A673 (cell line): Measurements from ENCODE around the gene CCDC186. TPM values are rescaled to one million over a fixed set of nuclear protein-coding genes. Genes with fewer than 3 reads are reported as not detected.

Experiments
- BruUV-seq: library from RNA; stranded (reverse); fragments of 400-500 nt; replicated peaks from 2 replicates; lab custom pipeline; 2021; lab: Mats Ljungman, UMichigan
- CTCF ChIA-PET: fragments of 300-600 bp; sonication (Branson Sonifier 250); formaldehyde crosslinking; loops from one replicate; lab custom pipeline; 2022; ENCODE audit warnings: antibody characterized with exemption; lab: Charles Lee
- POLR2A ChIA-PET: fragments of 300-600 bp; sonication (Branson Sonifier 250); formaldehyde crosslinking; loops from one replicate; lab custom pipeline; 2022; ENCODE audit warnings: antibody characterized with exemption; ENCODE audit not compliant: low non-redundant PET; lab: Charles Lee
- DNase-seq: peaks from one replicate; pipeline ENCODE4 v3.0.0-alpha.2; 2015; ENCODE audit warnings: low spot score
- H3K27ac ChIP-seq: fragments of 200-600 bp; sonication (generic); 2 replicates; pipeline ENCODE4 v1.5.1; 2016; ENCODE audit warnings: mixed run types, low read depth, mild to moderate bottlenecking, mixed read lengths, antibody characterized with exemption, low read length; ENCODE audit not compliant: poor library complexity, severe bottlenecking
- H3K27me3 ChIP-seq: fragments of 200-600 bp; sonication (generic); replicated peaks from 2 replicates; pipeline ENCODE4 v1.6.1; 2017; ENCODE audit warnings: mixed run types, low read depth, mild to moderate bottlenecking, mixed read lengths, antibody characterized with exemption, low read length; ENCODE audit not compliant: insufficient read depth, poor library complexity
- H3K36me3 ChIP-seq: fragments of 200-600 bp; sonication (generic); 2 replicates; pipeline ENCODE4 v1.6.1; 2016; ENCODE audit warnings: mixed run types, mild to moderate bottlenecking, mixed read lengths, antibody characterized with exemption, low read length; ENCODE audit not compliant: insufficient read depth, poor library complexity, severe bottlenecking
- H3K4me1 ChIP-seq: fragments of 200-600 bp; sonication (generic); 2 replicates; pipeline ENCODE4 v1.6.1; 2017; ENCODE audit warnings: mixed run types, mild to moderate bottlenecking, mixed read lengths, antibody characterized with exemption, low read length; ENCODE audit not compliant: insufficient read depth, poor library complexity, severe bottlenecking
- H3K4me3 ChIP-seq: fragments of 200-600 bp; sonication (generic); 2 replicates; pipeline ENCODE4 v1.5.1; 2016; ENCODE audit warnings: low read depth, mixed run types, mild to moderate bottlenecking, mixed read lengths, low read length; ENCODE audit not compliant: poor library complexity, severe bottlenecking
- H3K9me3 ChIP-seq: fragments of 200-600 bp; sonication (generic); 2 replicates; pipeline ENCODE4 v1.6.1; 2016; ENCODE audit warnings: mixed run types, low read depth, mild to moderate bottlenecking, mixed read lengths, antibody characterized with exemption, low read length; ENCODE audit not compliant: poor library complexity, severe bottlenecking
- EZH2 ChIP-seq: fragments of 200-600 bp; sonication (generic); IDR thresholded peaks from 2 replicates; pipeline ENCODE4 v1.6.1; 2017; ENCODE audit warnings: borderline replicate concordance, low read depth, mild to moderate bottlenecking, mixed read lengths, antibody characterized with exemption, low read length; ENCODE audit not compliant: poor library complexity, severe bottlenecking
- intact Hi-C: fragments of 100-400 bp; cut with micrococcal nuclease; formaldehyde crosslinking; loops from one replicate; pipeline ENCODE4 v1.10.0; 2022; ENCODE audit not compliant: unreplicated experiment
- total RNA-seq: library from RNA; stranded (reverse); gene quantifications from 2 replicates; pipeline ENCODE4 v1.2.3, GENCODE V29; 2021
- TF ChIP-seq, protein P1 (sequence below): fragments of 300-800, 200-600 bp; sonication (generic); conservative IDR thresholded peaks from 2 replicates; pipeline ENCODE4 v1.5.1; 2017; ENCODE audit warnings: low read depth, mild to moderate bottlenecking, antibody characterized with exemption, low read length, moderate library complexity, mixed read lengths

CCDC186 gene
- total RNA-seq, 1 experiment from 2014 or later: 10.9 TPM

DNA sequence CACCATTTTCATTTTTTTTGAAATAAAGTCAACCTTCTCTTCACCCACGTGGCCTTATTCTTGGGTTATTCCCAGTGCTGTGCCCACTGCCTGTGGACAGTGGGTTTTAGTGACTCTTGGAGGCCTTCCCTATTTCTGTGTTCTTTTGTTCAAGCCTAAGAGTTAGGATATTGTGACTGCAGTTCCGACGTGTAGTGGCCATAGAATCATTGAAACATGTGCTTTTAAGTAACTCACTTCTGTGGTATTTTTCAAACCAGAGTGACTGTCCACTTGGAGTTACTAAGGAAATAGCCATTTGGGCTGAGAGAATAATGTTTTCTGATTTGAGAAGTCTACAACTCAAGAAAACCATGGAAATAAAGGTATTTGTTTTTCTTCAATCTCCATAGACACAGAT lies 28.8 kb upstream of the CCDC186 start:
- no TSS peak for BruUV-seq
- H3K9me3 ChIP-seq: no peaks in the 10 kb centered on the region
- H3K27me3 ChIP-seq: peaks cover 25% of the 10 kb centered on the region
- ChIA-PET POLR2A (no interaction called here), CTCF (no interaction called here)
- H3K4me1 ChIP-seq: no peaks in the 10 kb centered on the region
- no peak for TF ChIP-seq EZH2
- TF ChIP-seq, protein P1, sequence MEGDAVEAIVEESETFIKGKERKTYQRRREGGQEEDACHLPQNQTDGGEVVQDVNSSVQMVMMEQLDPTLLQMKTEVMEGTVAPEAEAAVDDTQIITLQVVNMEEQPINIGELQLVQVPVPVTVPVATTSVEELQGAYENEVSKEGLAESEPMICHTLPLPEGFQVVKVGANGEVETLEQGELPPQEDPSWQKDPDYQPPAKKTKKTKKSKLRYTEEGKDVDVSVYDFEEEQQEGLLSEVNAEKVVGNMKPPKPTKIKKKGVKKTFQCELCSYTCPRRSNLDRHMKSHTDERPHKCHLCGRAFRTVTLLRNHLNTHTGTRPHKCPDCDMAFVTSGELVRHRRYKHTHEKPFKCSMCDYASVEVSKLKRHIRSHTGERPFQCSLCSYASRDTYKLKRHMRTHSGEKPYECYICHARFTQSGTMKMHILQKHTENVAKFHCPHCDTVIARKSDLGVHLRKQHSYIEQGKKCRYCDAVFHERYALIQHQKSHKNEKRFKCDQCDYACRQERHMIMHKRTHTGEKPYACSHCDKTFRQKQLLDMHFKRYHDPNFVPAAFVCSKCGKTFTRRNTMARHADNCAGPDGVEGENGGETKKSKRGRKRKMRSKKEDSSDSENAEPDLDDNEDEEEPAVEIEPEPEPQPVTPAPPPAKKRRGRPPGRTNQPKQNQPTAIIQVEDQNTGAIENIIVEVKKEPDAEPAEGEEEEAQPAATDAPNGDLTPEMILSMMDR: no peak
- intact Hi-C loops: no loop called here
- DNase-seq: no peak
- no peak overlapping the region for H3K4me3 ChIP-seq
- no peak overlapping the region for H3K27ac ChIP-seq
- no peaks in the 10 kb centered on the region for H3K36me3 ChIP-seq

DNA sequence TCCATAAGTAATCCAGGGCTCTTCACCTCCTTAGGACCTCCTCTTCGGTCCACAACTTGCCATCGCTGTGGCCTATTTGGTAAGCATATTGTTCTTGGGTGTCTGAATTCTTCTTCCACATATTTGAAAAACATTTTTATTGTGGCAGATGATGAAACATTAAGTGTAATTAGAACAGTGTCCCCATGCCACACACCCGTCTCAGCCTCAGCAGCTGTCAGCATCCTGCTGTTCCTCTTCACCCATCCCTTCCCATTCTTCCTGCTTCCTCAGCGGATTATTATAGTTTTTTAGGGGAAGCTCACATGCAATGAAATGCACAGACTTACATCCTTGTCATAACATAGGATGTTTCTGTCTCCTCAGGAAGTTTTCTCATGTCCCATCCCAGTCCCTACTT lies 25.2 kb upstream of the CCDC186 start:
- ChIA-PET CTCF (no interaction called here), POLR2A (interaction anchor here (0.5 kb wide), 1 partner anchor 47 kb away, joined by 3 read pairs; no protein-coding TSS in a partner anchor)
- intact Hi-C loops: no loop called here
- TF ChIP-seq, protein P1: no peak
- no peak for TF ChIP-seq EZH2
- no peaks in the 10 kb centered on the region for H3K9me3 ChIP-seq
- no TSS peak for BruUV-seq
- no peak for DNase-seq
- no peaks in the 10 kb centered on the region for H3K4me1 ChIP-seq
- H3K36me3 ChIP-seq: no peaks in the 10 kb centered on the region
- H3K4me3 ChIP-seq: no peak overlapping the region
- peaks cover 26% of the 10 kb centered on the region for H3K27me3 ChIP-seq
- no peak overlapping the region for H3K27ac ChIP-seq

DNA sequence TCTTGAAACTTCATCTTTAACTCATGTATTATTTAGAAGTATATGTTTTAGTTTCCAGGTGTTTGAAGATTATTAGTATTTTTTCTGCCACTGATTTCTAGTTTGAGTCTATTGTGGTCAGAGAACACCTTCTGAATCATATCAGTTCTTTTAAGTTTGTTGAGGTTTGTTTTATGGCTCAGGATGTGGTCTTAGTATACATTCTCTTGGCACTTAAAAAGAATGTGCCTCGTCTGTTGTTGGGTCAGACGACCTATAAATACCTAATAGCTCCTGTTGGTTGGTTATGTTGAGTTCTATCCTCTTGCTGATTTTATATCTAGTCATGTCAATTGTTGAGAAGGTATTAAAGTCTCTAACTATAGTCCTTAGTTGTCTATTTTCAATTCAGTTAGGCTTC lies 21.1 kb upstream of the CCDC186 start:
- ChIA-PET CTCF (no interaction called here), POLR2A (no interaction called here)
- Histone ChIP-seq H3K27me3 (peaks cover 19% of the 10 kb centered on the region), H3K36me3 (no peaks in the 10 kb centered on the region), H3K4me1 (no peaks in the 10 kb centered on the region), H3K27ac (no peak overlapping the region), H3K4me3 (no peak overlapping the region), H3K9me3 (no peaks in the 10 kb centered on the region)
- BruUV-seq: no TSS peak
- intact Hi-C loops: no loop called here
- no peak for DNase-seq
- TF ChIP-seq, protein P1: no peak
- no peak for TF ChIP-seq EZH2
